Trophoblast cell (in vitro differentiated cells and primary cell): ENCODE measurements around the gene GALE. TPM values are rescaled to one million over a fixed set of nuclear protein-coding genes. Genes with fewer than 3 reads are reported as not detected.
"Not testable (repeated sequence)": the region's sequence is repeated elsewhere in the genome, so short reads cannot be mapped to it uniquely, and the experiment has no call there.

ENCODE experiments used
- DNase-seq, 2 donors: peaks; one replicate each; pipeline ENCODE4 v3.0.0-alpha.2; 2016
- H2AFZ ChIP-seq: 2 replicates; pipeline ENCODE4 v1.6.1; 2013; ENCODE audit warnings: low read length, moderate library complexity, mild to moderate bottlenecking; ENCODE audit not compliant: insufficient read depth, poor library complexity
- H2AK5ac ChIP-seq: 2 replicates; pipeline ENCODE4 v1.6.1; 2013; ENCODE audit warnings: mild to moderate bottlenecking, low read length
- H2BK120ac ChIP-seq: 2 replicates; pipeline ENCODE4 v1.6.1; 2013; ENCODE audit warnings: low read length, mild to moderate bottlenecking, moderate library complexity; ENCODE audit not compliant: insufficient read depth, poor library complexity
- H2BK12ac ChIP-seq: 2 replicates; pipeline ENCODE4 v1.6.1; 2013; ENCODE audit warnings: mild to moderate bottlenecking, low read length, moderate library complexity
- H2BK5ac ChIP-seq: 2 replicates; pipeline ENCODE4 v1.6.1; 2013; ENCODE audit warnings: low read length, low read depth, moderate library complexity, mild to moderate bottlenecking; ENCODE audit not compliant: poor library complexity
- H3K14ac ChIP-seq: 2 replicates; pipeline ENCODE4 v1.6.1; 2013; ENCODE audit warnings: mild to moderate bottlenecking, low read length
- H3K18ac ChIP-seq: 2 replicates; pipeline ENCODE4 v1.6.1; 2013; ENCODE audit warnings: mild to moderate bottlenecking, low read length
- H3K23ac ChIP-seq: 2 replicates; pipeline ENCODE4 v1.6.1; 2013; ENCODE audit warnings: low read length
- H3K27ac ChIP-seq: 2 replicates; pipeline ENCODE4 v1.5.1; 2013; ENCODE audit warnings: low read depth, mild to moderate bottlenecking, inconsistent platforms, low read length, moderate library complexity
- H3K27me3 ChIP-seq: 2 replicates; pipeline ENCODE4 v1.6.1; 2013; ENCODE audit warnings: inconsistent platforms, mild to moderate bottlenecking, low read length, moderate library complexity; ENCODE audit not compliant: insufficient read depth
- H3K36me3 ChIP-seq, 2 experiments: 1 replicate in 1 of 2; 2 replicates in 1 of 2; pipeline ENCODE4 v1.6.1; 2013; ENCODE audit warnings: low read length in 2 of 2, mild to moderate bottlenecking in 2 of 2, moderate library complexity in 1 of 2; ENCODE audit not compliant: insufficient read depth in 2 of 2, control insufficient read depth in 1 of 2
- H3K4ac ChIP-seq: 2 replicates; pipeline ENCODE4 v1.6.1; 2013; ENCODE audit warnings: low read depth, mild to moderate bottlenecking, low read length, moderate library complexity
- H3K4me1 ChIP-seq, 2 experiments: 1 replicate in 1 of 2; 2 replicates in 1 of 2; pipeline ENCODE4 v1.6.1; 2013; ENCODE audit warnings: low read length in 2 of 2, mild to moderate bottlenecking in 2 of 2, moderate library complexity in 1 of 2; ENCODE audit not compliant: insufficient read depth in 2 of 2, control insufficient read depth in 1 of 2
- H3K4me2 ChIP-seq: 2 replicates; pipeline ENCODE4 v1.6.1; 2013; ENCODE audit warnings: inconsistent platforms, mild to moderate bottlenecking, low read length, moderate library complexity
- H3K4me3 ChIP-seq: 2 replicates; pipeline ENCODE4 v1.5.1; 2013; ENCODE audit warnings: mild to moderate bottlenecking, low read depth, low read length, inconsistent platforms
- H3K79me1 ChIP-seq: one replicate; pipeline ENCODE4 v1.6.1; 2013; ENCODE audit warnings: low read length
- H3K79me2 ChIP-seq: 2 replicates; pipeline ENCODE4 v1.6.1; 2013; ENCODE audit warnings: low read length, mild to moderate bottlenecking; ENCODE audit not compliant: control insufficient read depth, insufficient read depth, poor library complexity
- H3K9ac ChIP-seq: 2 replicates; pipeline ENCODE4 v1.6.1; 2013; ENCODE audit warnings: mild to moderate bottlenecking, low read length
- H3K9me3 ChIP-seq: 2 replicates; pipeline ENCODE4 v1.6.1; 2013; ENCODE audit warnings: low read depth, mild to moderate bottlenecking, control low read depth, inconsistent platforms, low read length; ENCODE audit not compliant: insufficient read depth
- H4K12ac ChIP-seq: 2 replicates; pipeline ENCODE4 v1.6.1; 2013; ENCODE audit warnings: low read depth, mild to moderate bottlenecking, low read length, moderate library complexity
- H4K8ac ChIP-seq: 2 replicates; pipeline ENCODE4 v1.6.1; 2013; ENCODE audit warnings: low read depth, mild to moderate bottlenecking, low read length, moderate library complexity
- H4K91ac ChIP-seq: one replicate; pipeline ENCODE4 v1.6.1; 2013; ENCODE audit warnings: low read depth, mild to moderate bottlenecking, low read length, moderate library complexity
- WGBS: extraction: QIAGEN DNeasy Blood & Tissue Kit; methylation state at CpG from one replicate; pipeline ENCODE4 v1.1.7; 2013; ENCODE audit warnings: missing lambda C conversion rate; ENCODE audit not compliant: insufficient read length, insufficient coverage; ENCODE audit errors: extremely low coverage; 5-methylcytosine and 5-hydroxymethylcytosine counted together
- polyA plus RNA-seq: library from polyadenylated mRNA; stranded (reverse); fragments of 200-250 nt; gene quantifications from 2 replicates; pipeline ENCODE4 v1.2.3, GENCODE V29; 2013

GALE gene
- 48.7 and 50.7 TPM in 2 replicates for polyA plus RNA-seq

DNA sequence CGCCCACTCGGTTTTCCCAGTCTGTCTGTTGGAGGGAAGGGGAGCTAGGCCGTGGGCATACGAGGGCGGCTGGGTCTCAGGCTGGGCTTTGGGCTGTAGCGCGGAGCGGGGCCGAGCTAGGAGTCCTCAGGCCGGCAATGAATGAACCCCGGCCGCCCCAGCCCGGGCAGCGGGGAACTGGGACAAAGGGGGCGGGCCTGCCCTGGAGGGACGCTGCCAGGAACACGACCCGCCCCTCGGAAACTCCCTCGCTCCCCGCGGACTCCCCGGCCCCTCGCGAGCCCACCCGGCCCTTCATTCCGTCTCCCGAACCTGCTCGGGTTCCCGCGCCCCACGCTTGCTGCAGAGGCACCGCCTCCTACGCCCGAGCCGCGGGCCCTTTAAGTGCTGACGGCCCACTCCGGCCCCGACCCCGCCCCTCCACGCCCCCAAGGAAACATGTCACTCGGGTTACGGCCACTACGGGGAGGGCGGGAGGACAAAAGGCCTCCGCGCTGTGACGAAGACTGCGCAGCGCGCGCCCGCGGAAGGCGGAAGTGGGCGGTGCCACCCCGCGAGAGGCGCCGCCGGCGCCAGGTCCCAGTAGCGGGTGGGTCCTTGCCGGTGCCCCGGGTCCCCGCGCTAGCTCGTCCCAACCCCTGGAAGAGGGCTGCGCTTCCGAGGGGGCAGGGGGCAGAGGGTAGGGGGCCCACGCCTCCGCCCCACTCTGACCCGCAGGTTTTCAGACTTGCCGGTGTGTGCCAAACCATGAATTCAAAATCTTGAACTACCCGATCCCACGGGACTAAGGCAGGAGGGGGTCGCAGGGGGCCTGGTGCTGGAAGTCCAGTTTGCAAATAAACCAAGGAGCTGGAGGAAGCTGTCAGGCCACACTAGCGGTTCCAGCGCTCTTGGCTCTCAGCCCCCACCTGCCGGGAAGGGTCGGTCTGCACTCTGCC, at the start of gene GALE:
TSS of gene GALE (minus strand) at position 355 of the 938 bp plus-strand sequence. CDS start 1,747 bp downstream, outside the sequence.
- H4K8ac ChIP-seq, result peak within 1 kb of the TSS; percentile 80
- H4K12ac ChIP-seq, result peak within 1 kb of the TSS; percentile 81
- DNase-seq, result peak; percentile 93 to 97
- H3K4me3 ChIP-seq, result peak within 1 kb of the TSS; percentile 99
- H3K79me1 ChIP-seq, result peaks cover 14% of the 10 kb centered on the region
- H3K23ac ChIP-seq, result peak within 1 kb of the TSS; percentile 55
- peak within 1 kb of the TSS; percentile 92 for H4K91ac ChIP-seq
- peak within 1 kb of the TSS; percentile 70 for H2BK120ac ChIP-seq
- peak within 1 kb of the TSS; percentile 99 for H2AK5ac ChIP-seq
- peak within 1 kb of the TSS; percentile 91 for H2BK5ac ChIP-seq
- H3K9ac ChIP-seq, result peak within 1 kb of the TSS; percentile 98
- no peaks in the 10 kb centered on the region for H3K9me3 ChIP-seq
- H3K4ac ChIP-seq, result peak within 1 kb of the TSS; percentile 93
- H3K27me3 ChIP-seq, result no peaks in the 10 kb centered on the region
- H2BK12ac ChIP-seq, result peak within 1 kb of the TSS; percentile 47
- H3K4me1 ChIP-seq, result peaks cover 7 to 16% of the 10 kb centered on the region in 2 experiments
- peaks cover 7% of the 10 kb centered on the region for H3K79me2 ChIP-seq
- H2AFZ ChIP-seq, result peak within 1 kb of the TSS; percentile 30
- H3K36me3 ChIP-seq, result peaks cover 34 to 38% of the 10 kb centered on the region in 2 experiments
- peak within 1 kb of the TSS; percentile 96 for H3K4me2 ChIP-seq
- no CpG with 5 or more reads among the region's 82 CpGs for WGBS
- H3K27ac ChIP-seq, result peak within 1 kb of the TSS; percentile 80
- H3K18ac ChIP-seq, result peak within 1 kb of the TSS; percentile 99
- peak within 1 kb of the TSS; percentile 88 for H3K14ac ChIP-seq

DNA sequence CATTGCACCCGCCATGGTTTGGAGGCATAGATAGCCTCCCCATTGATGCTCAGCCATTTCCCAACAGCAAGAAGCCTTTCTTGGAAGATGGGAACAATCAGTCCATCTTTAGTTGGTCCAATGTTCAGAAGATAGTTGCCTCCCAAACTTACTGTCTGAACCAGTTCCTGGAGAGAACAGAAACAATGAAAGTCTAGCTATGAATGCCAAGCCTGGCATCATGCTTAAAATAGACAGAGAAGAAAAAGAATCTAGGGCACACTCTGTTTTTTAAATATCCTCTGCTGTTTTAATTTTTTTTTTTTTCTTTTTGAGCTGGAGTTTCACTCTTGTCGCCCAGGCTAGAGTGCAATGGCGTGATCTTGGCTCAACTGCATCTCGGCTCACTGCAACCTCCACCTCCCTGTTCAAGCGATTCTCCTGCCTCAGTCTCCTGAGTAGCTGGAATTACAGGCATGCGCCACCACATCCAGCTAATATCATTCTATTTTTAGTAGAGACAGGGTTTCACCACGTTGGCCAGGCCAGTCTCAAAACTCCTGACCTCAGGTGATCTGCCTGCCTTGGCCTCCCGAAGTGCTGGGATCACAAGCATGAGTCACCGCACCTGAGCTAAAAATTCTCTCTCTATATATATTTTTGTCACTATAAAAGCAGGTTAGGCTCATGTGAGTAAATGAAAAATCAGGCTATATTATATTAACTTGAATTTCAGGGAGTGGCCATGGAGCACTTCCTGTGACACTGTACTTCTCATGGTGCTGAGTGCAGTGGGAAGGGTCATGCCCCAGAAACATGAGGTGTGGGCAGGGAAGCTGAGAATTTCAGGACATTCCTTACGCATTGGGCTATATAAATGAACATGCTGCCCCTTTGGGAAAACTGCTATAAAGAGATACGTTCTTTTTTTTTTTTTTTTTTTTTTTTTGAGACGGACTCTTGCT, 48.4 kb upstream of the GALE start:
- no peak overlapping the region for H4K8ac ChIP-seq
- no peak overlapping the region for H3K14ac ChIP-seq
- no peak overlapping the region for H2AK5ac ChIP-seq
- H3K18ac ChIP-seq, result no peak overlapping the region
- H3K79me1 ChIP-seq, result no peaks in the 10 kb centered on the region
- no CpG with 5 or more reads among the region's 12 CpGs for WGBS
- H3K4ac ChIP-seq, result no peak overlapping the region
- no peak overlapping the region for H4K12ac ChIP-seq
- H2BK120ac ChIP-seq, result no peak overlapping the region
- no peak overlapping the region for H2BK5ac ChIP-seq
- no peaks in the 10 kb centered on the region for H3K27me3 ChIP-seq
- H2AFZ ChIP-seq, result no peak overlapping the region
- H3K9ac ChIP-seq, result no peak overlapping the region
- no peak for DNase-seq
- H3K4me3 ChIP-seq, result no peak overlapping the region
- no peaks in the 10 kb centered on the region for H3K4me1 ChIP-seq
- H4K91ac ChIP-seq, result no peak overlapping the region
- H2BK12ac ChIP-seq, result no peak overlapping the region
- no peak overlapping the region for H3K23ac ChIP-seq
- no peaks in the 10 kb centered on the region for H3K9me3 ChIP-seq
- no peak overlapping the region for H3K4me2 ChIP-seq
- H3K79me2 ChIP-seq, result no peaks in the 10 kb centered on the region
- no peaks in the 10 kb centered on the region for H3K36me3 ChIP-seq
- H3K27ac ChIP-seq, result no peak overlapping the region

DNA sequence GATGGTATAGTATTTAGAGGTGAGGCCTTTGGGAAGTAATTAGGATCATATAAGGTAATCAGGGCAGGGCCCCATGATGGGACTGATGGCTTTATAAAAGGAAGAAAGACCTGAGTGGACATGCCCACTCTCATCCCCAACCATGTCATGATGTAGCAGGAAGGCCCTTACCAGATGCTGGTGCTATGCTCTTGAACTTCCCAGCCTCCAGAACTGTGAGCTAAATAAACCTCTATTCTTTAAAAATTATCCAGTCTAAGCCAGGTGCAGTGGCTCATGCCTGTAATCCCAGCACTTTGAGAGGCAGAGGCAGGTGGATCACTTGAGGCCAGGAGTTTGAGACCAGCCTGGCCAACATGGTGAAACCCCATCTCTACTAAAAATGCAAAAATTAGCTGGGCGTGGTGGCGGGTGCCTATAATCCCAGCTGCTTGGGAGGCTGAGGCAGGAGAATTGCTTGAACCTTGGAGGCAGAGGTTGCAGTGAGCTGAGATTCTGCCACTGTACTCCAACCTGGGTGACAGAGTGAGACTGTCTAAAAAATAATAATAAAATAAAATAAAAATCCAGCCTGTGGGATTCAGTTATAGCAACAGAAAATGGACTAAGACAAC, 47.0 kb upstream of the GALE start:
- not testable (repeated sequence) for H4K8ac ChIP-seq, DNase-seq, H3K4me2 ChIP-seq, H3K27ac ChIP-seq, H3K27me3 ChIP-seq, H3K23ac ChIP-seq, H2BK120ac ChIP-seq, H2BK5ac ChIP-seq, H4K12ac ChIP-seq, H2BK12ac ChIP-seq, H3K79me2 ChIP-seq, H3K79me1 ChIP-seq, H3K4me1 ChIP-seq, H2AFZ ChIP-seq, H3K4me3 ChIP-seq, H3K9me3 ChIP-seq, H3K18ac ChIP-seq, H3K4ac ChIP-seq, H3K9ac ChIP-seq, H3K14ac ChIP-seq, H2AK5ac ChIP-seq, H4K91ac ChIP-seq, H3K36me3 ChIP-seq
- no CpG with 5 or more reads among the region's 2 CpGs for WGBS

- no peak overlapping the region for H4K91ac ChIP-seq
- H3K79me1 ChIP-seq, result no peaks in the 10 kb centered on the region
- H3K4me3 ChIP-seq, result no peak overlapping the region
- no peak overlapping the region for H3K4ac ChIP-seq
- WGBS, result no CpG with 5 or more reads among the region's 2 CpGs
- no peaks in the 10 kb centered on the region for H3K4me1 ChIP-seq
- H3K23ac ChIP-seq, result no peak overlapping the region
- H3K36me3 ChIP-seq, result no peaks in the 10 kb centered on the region
- no peak overlapping the region for H4K12ac ChIP-seq
- no peak overlapping the region for H3K4me2 ChIP-seq
- no peak overlapping the region for H3K27ac ChIP-seq
- no peaks in the 10 kb centered on the region for H3K27me3 ChIP-seq
- H3K9me3 ChIP-seq, result no peaks in the 10 kb centered on the region
- H4K8ac ChIP-seq, result no peak overlapping the region
- no peak overlapping the region for H3K14ac ChIP-seq
- no peak overlapping the region for H2AFZ ChIP-seq
- H2BK5ac ChIP-seq, result no peak overlapping the region
- no peak overlapping the region for H2BK12ac ChIP-seq
- no peak overlapping the region for H2BK120ac ChIP-seq
- no peak overlapping the region for H3K9ac ChIP-seq
- H3K18ac ChIP-seq, result no peak overlapping the region
- no peak overlapping the region for H2AK5ac ChIP-seq
- DNase-seq, result no peak
- H3K79me2 ChIP-seq, result no peaks in the 10 kb centered on the region
These were observed 44.6 kb upstream of the GALE start for GRCh38 chr1:23845163-23845562.
